GM23338 (cell line): Measurements from ENCODE around the gene PPY.

ENCODE experiments used
- EZH2 ChIP-seq: fragments of 200-600 bp; sonication (generic); IDR thresholded peaks from one replicate; pipeline ENCODE4 v1.8.0; 2017; ENCODE audit warnings: antibody characterized with exemption, mild to moderate bottlenecking, low read depth; ENCODE audit not compliant: unreplicated experiment
- EZH2phosphoT487 ChIP-seq: fragments of 200-600 bp; sonication (generic); IDR thresholded peaks from one replicate; pipeline ENCODE4 v1.8.1; 2018; ENCODE audit warnings: antibody characterized with exemption; ENCODE audit not compliant: unreplicated experiment
- JUNB ChIP-seq: IDR thresholded peaks from one replicate; pipeline ENCODE4 v1.6.1; 2016; ENCODE audit warnings: antibody characterized with exemption; ENCODE audit not compliant: unreplicated experiment
- NANOG ChIP-seq: IDR thresholded peaks from 2 replicates; pipeline ENCODE4 v1.6.1; 2016; ENCODE audit warnings: antibody characterized with exemption, borderline replicate concordance
- POLR2AphosphoS5 ChIP-seq: IDR thresholded peaks from 2 replicates; pipeline ENCODE4 v1.6.1; 2016; ENCODE audit warnings: antibody characterized with exemption, low read depth
- TF ChIP-seq, protein P1 (sequence below), 2 experiments: fragments of 200-600 bp in 1 of 2; sonication (generic) in 1 of 2; conservative IDR thresholded peaks; 2 replicates each; pipeline versions ENCODE4 v1.5.1 to v1.6.1; 2016 to 2017; ENCODE audit warnings: antibody characterized with exemption in 2 of 2, low read depth in 2 of 2, mild to moderate bottlenecking in 2 of 2, moderate library complexity in 1 of 2
- TF ChIP-seq, protein P2 (sequence below): IDR thresholded peaks from 2 replicates; pipeline ENCODE4 v1.6.1; 2016; ENCODE audit warnings: antibody characterized with exemption
- TF ChIP-seq, protein P3 (sequence below): IDR thresholded peaks from one replicate; pipeline ENCODE4 v1.6.1; 2018; ENCODE audit warnings: antibody characterized with exemption; ENCODE audit not compliant: unreplicated experiment

DNA sequence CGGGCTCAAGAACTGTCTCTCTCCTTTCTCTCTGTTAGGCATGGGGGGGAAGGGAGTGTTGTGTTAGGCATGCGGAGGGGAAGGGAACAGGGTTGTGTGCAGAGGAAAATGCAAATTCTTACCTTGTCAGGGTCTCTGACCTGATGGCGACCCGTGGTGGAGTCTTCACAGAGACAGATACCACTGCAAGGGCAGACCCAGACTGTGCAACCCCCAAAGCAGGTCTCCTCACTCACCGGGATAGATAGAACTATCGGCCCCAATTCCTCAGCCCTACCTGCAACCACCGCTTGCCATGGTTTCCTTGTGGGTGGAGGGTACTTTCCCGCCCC, 25.3 kb downstream of the PPY start:
- TF ChIP-seq, protein P1, sequence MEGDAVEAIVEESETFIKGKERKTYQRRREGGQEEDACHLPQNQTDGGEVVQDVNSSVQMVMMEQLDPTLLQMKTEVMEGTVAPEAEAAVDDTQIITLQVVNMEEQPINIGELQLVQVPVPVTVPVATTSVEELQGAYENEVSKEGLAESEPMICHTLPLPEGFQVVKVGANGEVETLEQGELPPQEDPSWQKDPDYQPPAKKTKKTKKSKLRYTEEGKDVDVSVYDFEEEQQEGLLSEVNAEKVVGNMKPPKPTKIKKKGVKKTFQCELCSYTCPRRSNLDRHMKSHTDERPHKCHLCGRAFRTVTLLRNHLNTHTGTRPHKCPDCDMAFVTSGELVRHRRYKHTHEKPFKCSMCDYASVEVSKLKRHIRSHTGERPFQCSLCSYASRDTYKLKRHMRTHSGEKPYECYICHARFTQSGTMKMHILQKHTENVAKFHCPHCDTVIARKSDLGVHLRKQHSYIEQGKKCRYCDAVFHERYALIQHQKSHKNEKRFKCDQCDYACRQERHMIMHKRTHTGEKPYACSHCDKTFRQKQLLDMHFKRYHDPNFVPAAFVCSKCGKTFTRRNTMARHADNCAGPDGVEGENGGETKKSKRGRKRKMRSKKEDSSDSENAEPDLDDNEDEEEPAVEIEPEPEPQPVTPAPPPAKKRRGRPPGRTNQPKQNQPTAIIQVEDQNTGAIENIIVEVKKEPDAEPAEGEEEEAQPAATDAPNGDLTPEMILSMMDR (conservative IDR thresholded peaks at IDR 0.05; ENCODE audit: low read depth in 2 of 2): no peak
- no peak for TF ChIP-seq EZH2
- TF ChIP-seq POLR2AphosphoS5: no peak
- TF ChIP-seq EZH2phosphoT487: no peak
- no peak for TF ChIP-seq NANOG
- TF ChIP-seq, protein P2, sequence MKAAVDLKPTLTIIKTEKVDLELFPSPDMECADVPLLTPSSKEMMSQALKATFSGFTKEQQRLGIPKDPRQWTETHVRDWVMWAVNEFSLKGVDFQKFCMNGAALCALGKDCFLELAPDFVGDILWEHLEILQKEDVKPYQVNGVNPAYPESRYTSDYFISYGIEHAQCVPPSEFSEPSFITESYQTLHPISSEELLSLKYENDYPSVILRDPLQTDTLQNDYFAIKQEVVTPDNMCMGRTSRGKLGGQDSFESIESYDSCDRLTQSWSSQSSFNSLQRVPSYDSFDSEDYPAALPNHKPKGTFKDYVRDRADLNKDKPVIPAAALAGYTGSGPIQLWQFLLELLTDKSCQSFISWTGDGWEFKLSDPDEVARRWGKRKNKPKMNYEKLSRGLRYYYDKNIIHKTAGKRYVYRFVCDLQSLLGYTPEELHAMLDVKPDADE: no peak
- TF ChIP-seq, protein P3, sequence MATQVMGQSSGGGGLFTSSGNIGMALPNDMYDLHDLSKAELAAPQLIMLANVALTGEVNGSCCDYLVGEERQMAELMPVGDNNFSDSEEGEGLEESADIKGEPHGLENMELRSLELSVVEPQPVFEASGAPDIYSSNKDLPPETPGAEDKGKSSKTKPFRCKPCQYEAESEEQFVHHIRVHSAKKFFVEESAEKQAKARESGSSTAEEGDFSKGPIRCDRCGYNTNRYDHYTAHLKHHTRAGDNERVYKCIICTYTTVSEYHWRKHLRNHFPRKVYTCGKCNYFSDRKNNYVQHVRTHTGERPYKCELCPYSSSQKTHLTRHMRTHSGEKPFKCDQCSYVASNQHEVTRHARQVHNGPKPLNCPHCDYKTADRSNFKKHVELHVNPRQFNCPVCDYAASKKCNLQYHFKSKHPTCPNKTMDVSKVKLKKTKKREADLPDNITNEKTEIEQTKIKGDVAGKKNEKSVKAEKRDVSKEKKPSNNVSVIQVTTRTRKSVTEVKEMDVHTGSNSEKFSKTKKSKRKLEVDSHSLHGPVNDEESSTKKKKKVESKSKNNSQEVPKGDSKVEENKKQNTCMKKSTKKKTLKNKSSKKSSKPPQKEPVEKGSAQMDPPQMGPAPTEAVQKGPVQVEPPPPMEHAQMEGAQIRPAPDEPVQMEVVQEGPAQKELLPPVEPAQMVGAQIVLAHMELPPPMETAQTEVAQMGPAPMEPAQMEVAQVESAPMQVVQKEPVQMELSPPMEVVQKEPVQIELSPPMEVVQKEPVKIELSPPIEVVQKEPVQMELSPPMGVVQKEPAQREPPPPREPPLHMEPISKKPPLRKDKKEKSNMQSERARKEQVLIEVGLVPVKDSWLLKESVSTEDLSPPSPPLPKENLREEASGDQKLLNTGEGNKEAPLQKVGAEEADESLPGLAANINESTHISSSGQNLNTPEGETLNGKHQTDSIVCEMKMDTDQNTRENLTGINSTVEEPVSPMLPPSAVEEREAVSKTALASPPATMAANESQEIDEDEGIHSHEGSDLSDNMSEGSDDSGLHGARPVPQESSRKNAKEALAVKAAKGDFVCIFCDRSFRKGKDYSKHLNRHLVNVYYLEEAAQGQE: no peak
- no peak for TF ChIP-seq JUNB
